T-helper 17 cell (primary cell): Measurements from ENCODE around the gene FSCB. TPM values are rescaled to one million over a fixed set of nuclear protein-coding genes. Genes with fewer than 3 reads are reported as not detected.

Source experiments
- ATAC-seq: fragments of 150-1000 bp; cut with Tn5 transposase; 2 replicates; pipeline ENCODE4 v1.10.0; 2021; ENCODE audit warnings: mild to moderate bottlenecking, moderate library complexity
- DNase-seq, 3 donors: peaks; one replicate each; pipeline versions ENCODE4 v3.0.0 to v3.0.0-alpha.2; 2020 to 2021
- H3K9me3 ChIP-seq: one replicate; pipeline ENCODE4 v1.7.0; 2013; ENCODE audit warnings: low read length, mild to moderate bottlenecking; ENCODE audit not compliant: control insufficient read depth, poor library complexity, severe bottlenecking
- H3K27ac Mint-ChIP-seq: one replicate; pipeline ENCODE4 v1.8.0; 2022; ENCODE audit warnings: mild to moderate bottlenecking, moderate library complexity, mixed read lengths
- H3K27me3 Mint-ChIP-seq: one replicate; pipeline ENCODE4 v1.8.0; 2022; ENCODE audit warnings: mixed read lengths
- H3K36me3 Mint-ChIP-seq: one replicate; pipeline ENCODE4 v1.8.0; 2022; ENCODE audit warnings: low read depth, mixed read lengths
- H3K4me1 Mint-ChIP-seq: one replicate; pipeline ENCODE4 v1.8.0; 2022; ENCODE audit warnings: mild to moderate bottlenecking, mixed read lengths
- H3K4me3 Mint-ChIP-seq: one replicate; pipeline ENCODE4 v1.8.0; 2022; ENCODE audit warnings: mild to moderate bottlenecking, moderate library complexity, mixed read lengths
- total RNA-seq, 4 donors: library from RNA in 2 of 4; stranded (reverse) in 2 of 4; gene quantifications; one replicate each; pipeline ENCODE4 v1.2.3 and lab custom pipeline; 2022 to 2026

Gene FSCB
- total RNA-seq, 2 donors from 2014 or later = not detected

GRCh38 chr14:44463356-44464004 lies 43.6 kb downstream of the FSCB start:
- no peak for DNase-seq
- Mint-ChIP-seq H3K36me3 (no peaks in the 10 kb centered on the region), H3K27ac (no peak overlapping the region), H3K4me3 (no peak overlapping the region), H3K4me1 (no peaks in the 10 kb centered on the region), H3K27me3 (no peaks in the 10 kb centered on the region)
- no peaks in the 10 kb centered on the region for H3K9me3 ChIP-seq
- ATAC-seq = no peak

- Mint-ChIP-seq H3K27ac (no peak overlapping the region), H3K36me3 (no peaks in the 10 kb centered on the region), H3K4me3 (no peak overlapping the region), H3K4me1 (no peaks in the 10 kb centered on the region), H3K27me3 (no peaks in the 10 kb centered on the region)
- ATAC-seq (no peak), DNase-seq (no peak)
- H3K9me3 ChIP-seq = no peaks in the 10 kb centered on the region
Observed at GRCh38 chr14:44462381-44462780, 44.7 kb downstream of the FSCB start.

- no peaks in the 10 kb centered on the region for H3K36me3 Mint-ChIP-seq
- no peak for ATAC-seq
- no peak for DNase-seq
- no peaks in the 10 kb centered on the region for H3K27me3 Mint-ChIP-seq
- H3K4me1 Mint-ChIP-seq = no peaks in the 10 kb centered on the region
- H3K9me3 ChIP-seq = no peaks in the 10 kb centered on the region
- H3K27ac Mint-ChIP-seq = no peak overlapping the region
- H3K4me3 Mint-ChIP-seq = no peak overlapping the region
Observed at GRCh38 chr14:44461811-44462210, 45.3 kb downstream of the FSCB start.
